Colonic mucosa (tissue), 4 donors: ENCODE results near the gene CHSY3. TPM values are rescaled to one million over a fixed set of nuclear protein-coding genes. Genes with fewer than 3 reads are reported as not detected.

Experiments
- DNase-seq: peaks from one replicate; pipeline ENCODE4 v3.0.0-alpha.2; 2020
- H3K27ac ChIP-seq: fragments of 200-600 bp; one replicate; pipeline ENCODE4 v1.8.0; 2021
- H3K27me3 ChIP-seq: fragments of 200-600 bp; one replicate; pipeline ENCODE4 v1.8.0; 2021
- H3K36me3 ChIP-seq: fragments of 200-600 bp; one replicate; pipeline ENCODE4 v1.8.0; 2021
- H3K4me1 ChIP-seq: fragments of 200-600 bp; one replicate; pipeline ENCODE4 v1.8.0; 2021; ENCODE audit warnings: mild to moderate bottlenecking
- H3K4me3 ChIP-seq: fragments of 200-600 bp; one replicate; pipeline ENCODE4 v1.8.0; 2021
- H3K9ac ChIP-seq, 2 donors: one replicate each; pipeline ENCODE4 v1.7.0; 2013; ENCODE audit warnings: control low read depth in 2 of 2, low read depth in 2 of 2, low read length in 2 of 2
- H3K9me3 ChIP-seq: fragments of 200-600 bp; one replicate; pipeline ENCODE4 v1.8.0; 2021
- CTCF ChIP-seq: fragments of 200-600 bp; IDR thresholded peaks from one replicate; pipeline ENCODE4 v1.8.0; 2022; ENCODE audit warnings: antibody characterized with exemption, mild to moderate bottlenecking
- intact Hi-C: fragments of 100-400 bp; cut with DNase I; formaldehyde crosslinking; loops from one replicate; pipeline ENCODE4 v1.14.1; 2022
- total RNA-seq, 2 donors: library from RNA; stranded (reverse); fragmentation: NEBNext Ultra II Directional in 1 of 2; extraction: Animal tissue kit (Norgen Biotek cat#: 25700) in 1 of 2; gene quantifications; one replicate each; pipeline ENCODE4 v1.2.1, GENCODE V29; 2021
- donor health status: healthy.
- donor health status: DM: no; HTN: no; CAD: no.
- donor health status: DM: no; HTN: no; CAD: no.

The CHSY3 gene
- total RNA-seq, 2 donors from 2014 or later: 0.42 to 0.99 TPM

DNA sequence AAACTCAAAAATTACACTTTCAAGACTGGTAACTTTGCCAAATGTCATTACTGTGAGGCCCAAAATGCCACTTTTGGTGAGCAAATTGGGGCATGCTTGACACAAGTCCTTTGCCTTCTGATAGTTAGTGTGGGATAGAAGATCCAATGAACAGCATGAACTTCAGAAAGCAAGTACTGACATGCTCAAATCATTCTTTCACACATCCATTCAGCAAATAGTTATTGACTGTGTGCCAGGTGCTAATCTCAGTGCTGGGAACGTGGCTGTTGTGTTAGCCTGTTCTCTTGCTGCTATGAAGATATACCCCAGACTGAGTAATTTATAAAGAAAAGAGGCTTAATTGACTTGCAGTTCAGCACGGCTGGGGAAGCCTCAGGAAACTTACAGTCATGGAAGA lies 247.0 kb downstream of the CHSY3 start:
- Histone ChIP-seq H3K9me3 (no peaks in the 10 kb centered on the region), H3K4me3 (no peak overlapping the region), H3K9ac (no peak overlapping the region), H3K27ac (no peak overlapping the region), H3K4me1 (no peaks in the 10 kb centered on the region), H3K36me3 (no peaks in the 10 kb centered on the region), H3K27me3 (no peaks in the 10 kb centered on the region)
- no peak for TF ChIP-seq CTCF
- intact Hi-C loops: no loop called here
- DNase-seq: no peak

GRCh38 chr5:130155345-130156011 lies 251.2 kb downstream of the CHSY3 start:
- no peak for TF ChIP-seq CTCF
- intact Hi-C loops: no loop called here
- no peak for DNase-seq

GRCh38 chr5:130158036-130158435 lies 253.8 kb downstream of the CHSY3 start:
- Histone ChIP-seq H3K27me3 (no peaks in the 10 kb centered on the region), H3K4me3 (no peak overlapping the region), H3K4me1 (no peaks in the 10 kb centered on the region), H3K9me3 (no peaks in the 10 kb centered on the region), H3K9ac (no peak overlapping the region), H3K27ac (no peak overlapping the region), H3K36me3 (no peaks in the 10 kb centered on the region)
- DNase-seq: no peak
- no peak for TF ChIP-seq CTCF
- intact Hi-C loops: no loop called here

More at GRCh38 chr5:130155345-130156011, 251.2 kb downstream of the CHSY3 start:
- Histone ChIP-seq H3K27me3 (no peaks in the 10 kb centered on the region), H3K27ac (no peak overlapping the region), H3K4me3 (no peak overlapping the region), H3K4me1 (no peaks in the 10 kb centered on the region), H3K9me3 (no peaks in the 10 kb centered on the region), H3K36me3 (no peaks in the 10 kb centered on the region), H3K9ac (no peak overlapping the region)

GRCh38 chr5:130159968-130160367 lies 255.7 kb downstream of the CHSY3 start:
- no peak for TF ChIP-seq CTCF
- no peak overlapping the region for H3K4me3 ChIP-seq
- H3K27me3 ChIP-seq: no peaks in the 10 kb centered on the region
- no peak overlapping the region for H3K27ac ChIP-seq
- H3K36me3 ChIP-seq: no peaks in the 10 kb centered on the region
- no peaks in the 10 kb centered on the region for H3K9me3 ChIP-seq
- intact Hi-C loops: no loop called here
- H3K4me1 ChIP-seq: no peaks in the 10 kb centered on the region
- no peak overlapping the region for H3K9ac ChIP-seq
- DNase-seq: no peak

DNA sequence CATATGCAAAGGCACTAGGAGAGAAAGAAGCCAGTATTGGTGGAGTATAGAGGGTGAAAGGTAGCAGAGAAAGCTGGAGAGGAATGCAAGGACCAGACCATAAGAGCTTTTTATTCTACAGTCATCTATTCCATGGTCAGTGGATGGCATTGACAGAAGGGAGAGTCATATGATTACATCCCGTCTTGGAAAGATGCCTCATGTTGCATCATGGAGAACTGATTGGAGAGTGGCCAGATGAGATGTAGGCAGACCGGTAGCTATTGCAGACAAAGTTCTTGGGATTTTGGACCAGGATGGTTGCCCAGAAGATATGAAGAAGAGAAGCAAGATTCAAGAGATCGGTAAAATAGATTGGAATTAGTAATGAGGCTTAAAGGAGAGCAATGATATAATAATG lies 260.7 kb downstream of the CHSY3 start:
- DNase-seq: no peak
- no peak overlapping the region for H3K27ac ChIP-seq
- H3K9me3 ChIP-seq: no peaks in the 10 kb centered on the region
- H3K9ac ChIP-seq: no peak overlapping the region
- no peaks in the 10 kb centered on the region for H3K27me3 ChIP-seq
- no peak for TF ChIP-seq CTCF
- H3K4me3 ChIP-seq: no peak overlapping the region
- no peaks in the 10 kb centered on the region for H3K4me1 ChIP-seq
- H3K36me3 ChIP-seq: no peaks in the 10 kb centered on the region
- intact Hi-C loops: no loop called here
